GM04503 (cell line): ENCODE results near the gene ARPP21.
"Not testable (repeated sequence)": the region's sequence is repeated elsewhere in the genome, so short reads cannot be mapped to it uniquely, and the experiment has no call there.

Source experiments
- DNase-seq: peaks from one replicate; pipeline ENCODE4 v3.0.0-alpha.2; 2012; ENCODE audit warnings: low read depth

The ARPP21 gene

DNA sequence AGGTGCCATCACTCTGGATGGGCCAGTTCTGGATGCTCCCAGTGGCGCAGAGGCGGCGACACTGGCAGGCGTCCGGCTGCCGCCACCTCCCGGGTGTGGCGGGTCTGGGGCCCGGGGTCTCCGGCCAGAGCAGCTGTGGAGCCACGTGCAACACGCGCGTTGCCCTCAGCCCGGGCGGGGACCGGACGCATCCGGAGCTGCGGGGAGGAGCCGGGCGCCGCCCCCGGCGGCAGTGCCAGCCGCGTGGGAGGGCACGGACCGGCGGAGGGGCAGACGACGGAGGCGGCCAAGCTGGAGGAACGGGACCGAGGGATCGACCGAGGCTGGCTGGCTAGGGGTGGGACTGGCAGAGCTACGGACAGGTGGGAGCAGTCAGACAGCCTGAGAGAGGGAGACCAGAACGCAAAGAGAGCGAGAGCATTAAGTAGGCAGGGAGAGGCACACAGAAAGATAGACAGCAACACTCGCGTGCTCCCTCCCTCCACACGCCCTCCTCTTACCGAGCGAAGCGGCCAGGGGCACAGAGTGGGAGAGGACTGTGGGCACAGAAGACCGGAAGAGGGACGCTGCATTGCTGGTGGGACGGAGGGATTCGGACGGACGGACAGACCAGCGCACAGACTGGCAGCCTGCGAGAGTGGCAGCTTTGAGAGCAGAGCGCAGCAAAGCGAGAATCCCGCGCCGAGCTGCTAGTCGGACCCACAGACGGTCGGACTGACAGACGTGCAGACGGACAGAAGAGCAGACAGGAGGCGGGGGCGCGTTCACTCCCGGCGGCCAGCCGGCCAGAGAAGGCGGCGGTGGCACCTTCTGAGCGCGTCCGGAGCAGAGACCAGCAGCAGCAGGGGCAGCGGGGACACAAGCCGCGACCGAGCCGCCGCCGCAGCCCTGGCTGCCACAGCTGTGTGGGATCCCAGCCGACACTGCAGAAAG is at the start of gene ARPP21:
ARPP21 (plus strand) TSS at position 272 of the 933 bp plus-strand sequence. CDS start 42,227 bp downstream, outside the sequence.
- DNase-seq: no peak

DNA sequence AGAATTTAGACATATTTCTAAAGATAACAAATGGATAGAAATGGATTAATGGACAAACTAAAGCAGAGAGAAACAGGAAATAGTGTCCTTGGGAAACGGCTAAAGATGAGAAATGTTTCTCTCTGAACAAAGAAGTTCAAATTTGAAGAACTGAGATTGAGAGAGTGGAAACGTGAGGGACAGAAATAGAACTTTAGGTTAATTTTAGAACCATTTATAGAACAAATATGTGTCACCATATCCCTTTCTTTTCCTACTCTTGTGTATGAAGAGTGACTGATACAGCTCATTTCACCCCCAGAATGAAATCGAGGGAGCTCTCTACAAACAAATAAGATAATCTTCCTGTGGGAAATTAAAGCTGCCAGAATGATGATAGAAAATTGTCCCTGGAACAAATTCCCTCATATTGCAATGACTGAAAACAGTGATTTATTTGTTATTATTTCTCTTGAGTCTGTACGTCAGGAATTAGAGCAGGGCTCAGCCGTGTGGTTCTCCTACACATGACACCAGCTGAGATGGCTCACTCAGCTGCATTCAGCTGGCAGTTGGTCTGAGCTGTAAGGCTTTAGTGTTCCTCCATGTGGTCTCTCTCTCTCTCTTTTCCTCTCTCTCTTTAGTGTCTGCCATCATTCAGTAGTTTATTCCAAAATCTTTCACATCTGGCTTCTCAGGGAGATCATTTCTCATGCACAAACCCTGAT is 46.6 kb upstream of the ARPP21 start:
- DNase-seq: no peak

GRCh38 chr3:35594739-35595138 is 44.6 kb upstream of the ARPP21 start:
- no peak for DNase-seq

GRCh38 chr3:35596335-35596995 is 42.9 kb upstream of the ARPP21 start:
- DNase-seq: no peak

DNA sequence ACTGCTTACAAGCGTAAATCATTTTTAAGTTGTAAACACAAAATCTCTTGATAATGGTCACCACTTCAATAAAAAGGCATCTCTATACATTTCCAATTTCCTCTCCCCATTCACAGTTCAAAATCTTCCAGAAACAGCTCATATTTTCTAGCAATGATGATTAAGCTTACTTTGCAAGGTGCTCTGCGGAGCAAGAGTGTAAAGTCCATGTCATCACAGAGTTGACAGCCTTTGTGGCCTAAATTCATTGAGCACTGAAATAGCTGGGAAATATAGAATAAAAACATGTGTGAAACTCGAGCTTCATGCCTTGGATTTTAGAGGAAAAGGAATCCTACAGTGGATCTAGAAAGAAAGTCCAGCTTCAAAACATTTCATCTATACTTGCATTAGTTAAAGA is 41.8 kb upstream of the ARPP21 start:
- no peak for DNase-seq

- no peak for DNase-seq
These were observed 40.5 kb upstream of the ARPP21 start for GRCh38 chr3:35598804-35599203.

DNA sequence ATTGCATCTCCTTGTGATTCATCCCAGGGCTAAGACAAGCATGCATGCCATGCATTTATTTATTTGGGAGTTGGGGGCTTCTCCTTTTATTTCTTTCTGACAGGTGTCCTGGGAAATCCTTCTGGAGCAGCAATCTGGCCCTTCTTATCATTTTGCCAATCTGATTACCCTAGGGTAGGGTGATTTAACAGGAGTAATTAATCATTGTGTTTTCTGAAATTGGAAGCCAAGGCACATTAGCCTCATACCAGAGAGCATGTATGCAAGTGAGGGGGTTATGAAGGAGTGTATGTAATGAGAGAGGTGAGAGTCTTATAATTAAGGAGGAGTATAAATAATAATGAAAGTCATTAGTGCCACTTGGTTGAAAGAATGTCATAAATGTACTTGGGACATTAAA is 37.4 kb upstream of the ARPP21 start:
- DNase-seq: no peak

- DNase-seq: no peak
These were observed 36.9 kb upstream of the ARPP21 start for GRCh38 chr3:35602395-35602936.

- no peak for DNase-seq
These were observed 23.0 kb upstream of the ARPP21 start for GRCh38 chr3:35616346-35616745.

DNA sequence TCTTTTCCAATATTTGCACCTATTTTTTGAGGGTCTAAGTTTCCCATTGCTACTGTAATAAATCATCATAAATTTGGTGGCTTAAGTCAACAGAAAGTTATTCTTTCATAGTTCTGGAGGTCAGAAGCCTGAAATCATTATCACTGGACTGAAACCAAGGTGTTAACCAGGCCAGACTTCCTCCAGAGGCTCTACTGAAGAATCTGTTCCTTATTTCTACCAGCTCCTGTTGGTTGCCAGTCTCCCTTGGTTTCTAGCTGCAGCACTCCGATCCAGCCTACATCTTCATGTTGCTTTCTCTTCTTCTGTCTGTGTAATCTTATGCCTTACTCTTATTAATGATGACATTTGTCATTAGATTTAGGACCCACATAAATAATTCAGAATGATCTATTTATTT is 22.0 kb upstream of the ARPP21 start:
- no peak for DNase-seq

GRCh38 chr3:35620238-35620637 is 19.1 kb upstream of the ARPP21 start:
- not testable (repeated sequence) for DNase-seq

- DNase-seq: no peak
These were observed 14.6 kb upstream of the ARPP21 start for GRCh38 chr3:35624698-35625097.

- DNase-seq: no peak
These were observed 5.8 kb upstream of the ARPP21 start for GRCh38 chr3:35633332-35634124.

DNA sequence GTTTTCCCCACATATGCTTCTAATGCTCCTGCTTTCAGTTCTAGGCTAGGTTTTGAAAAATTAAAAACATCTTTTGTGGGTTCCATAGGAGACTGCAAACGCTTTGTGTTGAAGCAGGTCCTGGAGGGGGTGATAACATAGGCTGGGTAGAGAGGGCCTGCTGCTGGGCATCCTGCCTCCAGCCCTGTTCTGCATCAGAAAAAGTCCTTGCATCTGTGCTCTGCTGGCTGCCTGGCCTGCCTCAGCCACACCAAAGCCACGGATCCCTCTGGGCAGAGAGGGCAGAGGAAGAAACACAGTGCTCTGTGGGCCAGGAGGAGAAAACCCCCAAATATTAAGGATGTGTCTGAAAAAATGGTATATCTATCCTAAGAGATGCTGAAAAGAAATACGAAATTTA is 3.9 kb upstream of the ARPP21 start:
- DNase-seq: no peak

DNA sequence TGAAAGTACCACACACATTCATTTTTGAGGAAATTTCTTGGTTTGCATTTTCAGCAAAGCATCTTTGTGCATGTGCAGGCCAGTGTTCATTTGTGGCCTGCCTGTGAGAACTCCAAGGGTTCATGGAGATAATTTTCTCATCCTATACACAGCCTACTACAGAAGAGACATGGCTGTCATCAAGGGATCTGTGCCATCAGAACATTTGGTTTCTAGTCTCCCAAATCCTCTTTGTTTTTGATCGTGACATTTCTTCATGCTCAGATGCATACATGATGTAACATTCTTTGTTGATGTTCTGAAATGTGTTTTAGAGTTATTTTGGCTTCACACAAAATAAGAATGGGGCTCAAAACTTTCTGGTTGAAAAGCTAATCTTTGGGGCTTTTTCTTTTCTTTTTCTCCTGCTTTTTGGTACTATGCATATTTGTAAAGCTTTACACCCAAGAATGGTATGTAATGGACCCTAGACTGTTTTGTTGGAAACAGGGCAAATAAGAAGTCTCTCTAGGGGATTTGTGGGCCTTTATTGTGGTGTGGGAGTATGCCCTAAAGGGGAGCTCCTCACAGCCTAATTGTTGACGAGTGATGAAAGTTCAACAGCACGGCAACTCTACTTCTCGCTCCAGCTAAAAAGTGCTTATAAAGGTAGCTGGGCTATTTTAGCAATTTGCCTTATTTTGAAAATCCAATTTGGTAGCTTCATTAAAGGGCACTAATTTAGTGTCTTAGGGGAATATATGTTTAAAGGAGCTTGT is 3.2 kb upstream of the ARPP21 start:
- DNase-seq: no peak

DNA sequence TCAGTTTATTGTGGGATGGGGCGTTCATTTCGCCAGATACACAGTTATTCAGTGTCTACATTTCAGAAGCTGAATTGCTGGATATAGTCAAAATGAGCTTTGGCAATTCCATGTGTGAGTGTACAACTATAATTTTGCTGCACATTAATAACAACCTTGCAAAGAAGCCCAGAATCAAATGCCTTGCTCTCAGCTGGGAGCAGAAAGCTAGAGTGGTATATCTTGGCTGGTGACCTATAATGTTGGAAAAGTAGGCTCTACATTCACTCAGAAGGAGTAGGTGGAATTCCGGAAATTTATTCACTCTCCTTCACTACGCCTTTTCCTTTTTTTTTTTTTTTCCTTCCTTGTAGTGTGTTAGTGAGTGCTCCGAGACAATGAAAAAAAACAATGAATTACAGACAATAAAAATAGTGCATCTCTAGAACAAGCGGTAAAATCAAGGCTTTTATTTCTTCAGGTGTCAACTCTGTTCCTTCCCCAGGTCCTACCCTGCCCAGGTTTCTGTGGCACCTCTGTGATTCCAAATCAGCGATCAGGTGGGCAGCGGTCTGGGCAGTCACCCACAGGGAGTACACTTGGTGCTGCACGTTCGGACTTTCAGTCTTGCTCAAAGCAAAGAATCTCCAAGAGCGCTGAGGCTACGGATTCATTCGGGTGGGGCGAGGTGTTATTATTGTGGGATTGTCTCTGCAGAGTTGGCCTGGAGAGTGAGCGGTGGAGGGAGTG is 910 bp upstream of the ARPP21 start:
- DNase-seq: no peak

GRCh38 chr3:35638980-35639253 is 408 bp upstream of the ARPP21 start:
- DNase-seq: no peak

- no peak for DNase-seq
These were observed 1.2 kb downstream of the ARPP21 start for GRCh38 chr3:35640190-35641165.

DNA sequence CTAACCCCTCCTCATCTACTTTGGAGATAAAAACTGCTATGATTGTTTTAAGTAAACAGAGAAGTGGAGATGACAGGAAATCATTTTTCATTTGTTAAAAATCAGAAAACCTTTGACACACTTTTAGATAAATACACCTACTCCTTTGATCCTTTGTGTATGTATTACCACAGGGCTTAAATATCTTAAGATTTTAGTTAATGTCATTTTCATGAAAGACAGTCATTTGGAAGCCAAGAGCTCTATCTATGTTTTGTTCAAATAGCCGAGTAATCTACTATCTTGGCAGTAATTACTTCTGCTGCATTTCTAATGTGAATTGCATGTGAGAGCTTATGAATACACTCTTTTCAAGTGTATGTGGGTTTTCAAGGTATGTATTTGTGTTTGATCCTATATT is 2.0 kb downstream of the ARPP21 start:
- no peak for DNase-seq
